HG03439 (cell line): ENCODE results near the gene CELF3.
"Not testable (repeated sequence)": the region's sequence is repeated elsewhere in the genome, so short reads cannot be mapped to it uniquely, and the experiment has no call there.

Source experiments
- ATAC-seq: cut with Tn5 transposase; IDR thresholded peaks from one replicate; pipeline ENCODE4 v1.9.1; 2021; ENCODE audit warnings: mild to moderate bottlenecking, moderate library complexity; ENCODE audit not compliant: unreplicated experiment

The CELF3 gene

DNA sequence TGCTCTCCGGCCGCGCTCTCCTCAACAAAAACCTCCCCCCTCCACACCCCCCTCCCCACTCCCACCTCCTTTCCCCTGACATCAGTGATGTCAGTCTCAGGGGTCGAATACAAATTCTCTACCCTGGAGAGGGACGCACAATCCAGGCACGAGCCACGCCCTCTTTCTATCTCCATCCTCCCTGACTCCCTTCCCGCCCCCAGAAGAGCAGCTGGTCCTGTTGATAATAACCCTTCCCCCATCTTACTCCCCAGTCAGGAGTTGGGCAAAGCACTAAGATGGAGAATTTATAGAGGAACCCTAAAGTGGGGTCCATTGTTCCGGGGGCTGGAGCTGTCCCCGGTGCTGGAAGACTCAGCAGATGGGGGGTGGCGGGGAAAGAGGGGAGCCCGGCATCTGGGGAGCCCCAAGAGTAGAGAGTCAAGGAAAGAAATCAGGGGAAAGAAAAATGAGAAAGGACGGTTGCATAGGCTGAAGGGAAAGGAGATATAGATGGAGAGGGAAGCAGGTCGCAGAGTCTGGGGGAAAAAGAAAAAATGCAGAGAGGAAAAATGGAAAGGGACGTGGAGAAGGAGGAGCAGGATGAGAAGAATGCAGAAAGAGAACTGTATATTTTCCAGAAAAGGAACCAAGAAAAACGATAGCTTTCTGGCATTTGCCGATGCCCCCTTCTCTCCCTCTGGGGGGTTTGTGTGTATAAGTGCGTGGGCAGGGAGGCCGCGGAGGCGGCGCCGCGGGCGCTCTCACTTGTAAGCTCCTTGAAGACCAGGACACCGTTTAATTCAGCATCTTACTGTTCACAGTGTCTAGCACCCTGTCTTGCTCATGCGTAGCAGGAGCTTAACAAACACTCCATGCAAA is at the start of gene CELF3:
CELF3 (minus strand) TSS at position 33 of the 861 bp plus-strand sequence. CDS start 783 bp downstream, outside the sequence.
- ATAC-seq, result no peak

DNA sequence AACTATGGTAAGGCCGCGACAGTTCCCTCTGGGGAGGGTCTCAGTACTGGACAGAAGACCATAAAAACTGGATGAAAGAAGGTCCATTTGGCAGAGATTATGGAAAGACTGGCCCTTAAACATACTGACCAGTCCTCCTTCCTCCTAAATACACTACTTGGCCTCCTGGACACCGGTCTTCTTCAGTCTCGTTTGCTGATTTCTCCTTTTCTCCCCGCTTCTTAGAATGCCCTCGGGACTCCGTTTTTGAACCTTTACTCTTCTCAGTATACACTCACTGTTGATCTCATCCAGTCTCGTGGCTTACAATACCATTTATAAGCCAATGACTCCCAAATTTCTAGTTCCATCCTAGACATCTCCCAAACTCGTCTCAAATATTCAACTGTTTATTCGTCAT is 47.4 kb upstream of the CELF3 start:
- ATAC-seq, result no peak

DNA sequence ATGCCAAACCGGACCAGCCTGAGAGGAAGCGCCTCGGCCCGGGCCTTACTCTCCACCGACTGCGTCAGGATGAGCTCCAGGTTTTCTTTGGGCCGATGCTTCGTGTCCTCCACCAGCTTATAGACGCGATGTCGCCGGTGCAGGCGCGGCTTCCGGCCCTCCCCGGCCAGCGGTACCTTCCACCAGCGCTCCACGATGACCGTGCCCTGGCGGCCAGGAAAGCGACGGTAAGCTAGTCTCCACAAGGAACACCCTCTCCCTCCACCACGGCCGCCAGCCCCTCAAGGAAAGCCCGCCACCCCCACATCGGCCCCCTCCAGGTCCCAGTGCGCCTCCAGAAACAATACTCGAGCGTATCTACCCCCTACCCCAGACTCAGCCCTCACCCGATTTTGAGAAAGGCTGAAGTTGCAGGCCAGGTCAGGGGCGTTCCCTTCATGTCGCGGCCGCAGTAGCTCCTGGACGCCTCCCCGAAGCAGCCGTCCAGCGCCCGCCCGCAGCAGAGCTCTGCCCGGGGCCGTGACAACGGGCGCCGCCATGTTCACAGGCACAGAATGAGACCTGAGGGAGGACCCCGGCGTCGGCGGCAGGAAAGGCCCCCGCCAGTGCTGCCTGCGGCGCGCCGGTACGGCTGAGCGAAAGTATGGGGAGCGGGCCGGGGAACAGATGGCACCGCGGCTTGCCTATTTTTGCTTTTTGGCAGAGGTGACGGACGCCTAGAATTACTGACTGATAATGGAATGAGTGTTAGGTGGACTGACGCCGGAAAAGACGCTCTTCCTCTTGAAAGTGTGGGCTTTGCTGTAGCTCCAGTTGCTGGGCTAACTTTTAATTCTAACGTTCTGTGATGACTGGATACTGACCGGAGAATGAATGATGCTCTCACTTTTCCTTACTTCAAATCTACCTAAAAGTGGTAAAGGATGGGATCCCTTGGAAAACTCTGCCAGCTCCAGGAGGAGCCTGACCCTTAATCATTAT is 46.6 kb upstream of the CELF3 start, which contains the start of gene MRPL9:
MRPL9 (minus strand) TSS at position 556 of the 981 bp plus-strand sequence; CDS start at position 539, 17 bp downstream.
- peak; percentile 94 for ATAC-seq

DNA sequence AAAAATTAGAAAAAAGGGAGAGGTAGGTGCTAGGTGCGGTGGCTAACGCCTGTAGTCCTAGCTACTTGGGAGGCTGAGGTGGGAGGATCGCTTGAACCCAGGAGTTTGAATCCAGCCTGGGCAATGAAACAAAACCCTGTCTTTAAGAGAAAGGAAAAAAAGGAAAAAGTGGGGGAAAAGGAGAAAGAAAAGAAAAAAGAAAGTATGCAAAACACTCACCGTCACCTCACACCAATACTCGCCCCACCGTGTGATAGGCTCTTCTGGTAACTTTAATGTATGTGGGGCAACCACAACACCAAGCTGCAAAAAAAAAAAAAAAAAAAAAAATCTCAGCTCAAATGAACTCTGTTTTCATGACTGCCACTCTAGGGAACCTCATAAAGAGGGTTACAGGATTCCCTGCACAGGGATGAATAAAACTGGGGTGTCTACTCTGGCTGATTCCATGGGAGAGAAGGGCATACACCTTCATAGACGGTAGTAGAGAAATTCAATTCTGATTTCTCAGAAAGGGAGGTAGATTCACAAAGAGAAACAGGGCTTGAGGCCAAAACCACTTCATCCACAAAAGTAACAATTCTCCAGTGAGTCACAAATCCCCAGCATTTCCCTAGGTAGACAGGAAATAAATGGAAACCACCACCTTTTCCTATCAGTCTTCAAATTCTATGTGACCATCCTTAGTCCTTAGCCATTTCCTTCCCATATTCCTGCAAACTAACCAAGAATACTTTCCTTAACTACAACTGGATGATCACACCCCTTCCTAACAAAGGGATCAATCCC is 44.2 kb upstream of the CELF3 start:
- no peak for ATAC-seq

DNA sequence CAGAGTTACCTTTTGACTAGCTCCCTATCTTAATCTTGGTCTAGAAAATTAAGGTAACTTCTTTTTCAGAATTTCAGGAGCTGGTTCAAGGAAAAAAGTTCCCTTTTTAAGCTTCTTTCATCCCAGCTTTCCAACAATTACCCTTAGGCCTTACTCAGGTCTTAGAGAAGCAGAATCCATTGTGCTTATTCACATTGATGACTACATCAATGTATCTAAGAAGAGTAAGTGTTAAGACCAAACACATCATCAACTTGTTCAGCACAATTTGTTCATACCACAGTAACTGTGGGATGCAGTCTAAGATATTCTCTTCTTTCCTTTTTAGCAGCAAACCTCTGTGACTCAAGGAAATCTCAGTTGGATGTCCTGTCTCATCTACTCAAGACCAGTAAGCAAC is 42.6 kb upstream of the CELF3 start:
- no peak for ATAC-seq

DNA sequence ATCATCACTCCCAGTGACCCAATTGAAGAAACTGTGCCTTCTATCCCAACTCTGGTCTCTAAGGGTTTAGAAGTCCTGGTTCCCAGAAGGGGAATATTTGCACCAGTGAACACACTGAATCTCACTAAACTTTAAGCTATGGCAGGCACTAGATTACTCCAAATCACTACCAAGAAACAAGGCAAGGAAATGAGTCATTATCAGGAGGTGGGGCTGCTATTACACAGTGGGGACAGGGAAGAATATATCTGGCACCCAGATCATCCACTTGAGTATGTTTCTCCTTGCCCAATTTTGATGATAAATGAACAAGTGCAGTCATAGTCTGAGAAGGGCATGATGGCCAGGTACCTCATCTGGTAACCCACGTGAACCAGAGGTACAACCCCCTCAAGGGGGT is 39.7 kb upstream of the CELF3 start:
- no peak for ATAC-seq

DNA sequence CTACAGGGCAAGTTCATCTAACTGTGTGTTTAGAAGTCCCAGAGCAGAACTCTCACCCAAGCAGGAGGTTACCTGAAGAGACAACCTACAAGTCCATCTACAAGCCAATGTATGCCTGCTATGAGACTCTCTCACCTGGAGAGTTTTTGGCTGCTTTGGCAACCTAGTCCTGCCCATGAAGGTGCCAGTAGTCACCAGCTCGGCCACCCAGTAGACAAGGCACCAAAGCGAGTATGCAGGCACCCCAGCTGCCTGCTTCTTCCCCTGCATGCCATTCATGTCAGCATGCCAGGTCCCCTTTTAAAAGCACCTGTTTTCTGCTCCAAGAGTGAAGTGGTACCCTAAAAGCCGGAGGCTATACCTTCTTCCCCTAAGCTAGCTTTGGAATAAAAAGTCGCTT is 24.9 kb upstream of the CELF3 start:
- ATAC-seq, result no peak

DNA sequence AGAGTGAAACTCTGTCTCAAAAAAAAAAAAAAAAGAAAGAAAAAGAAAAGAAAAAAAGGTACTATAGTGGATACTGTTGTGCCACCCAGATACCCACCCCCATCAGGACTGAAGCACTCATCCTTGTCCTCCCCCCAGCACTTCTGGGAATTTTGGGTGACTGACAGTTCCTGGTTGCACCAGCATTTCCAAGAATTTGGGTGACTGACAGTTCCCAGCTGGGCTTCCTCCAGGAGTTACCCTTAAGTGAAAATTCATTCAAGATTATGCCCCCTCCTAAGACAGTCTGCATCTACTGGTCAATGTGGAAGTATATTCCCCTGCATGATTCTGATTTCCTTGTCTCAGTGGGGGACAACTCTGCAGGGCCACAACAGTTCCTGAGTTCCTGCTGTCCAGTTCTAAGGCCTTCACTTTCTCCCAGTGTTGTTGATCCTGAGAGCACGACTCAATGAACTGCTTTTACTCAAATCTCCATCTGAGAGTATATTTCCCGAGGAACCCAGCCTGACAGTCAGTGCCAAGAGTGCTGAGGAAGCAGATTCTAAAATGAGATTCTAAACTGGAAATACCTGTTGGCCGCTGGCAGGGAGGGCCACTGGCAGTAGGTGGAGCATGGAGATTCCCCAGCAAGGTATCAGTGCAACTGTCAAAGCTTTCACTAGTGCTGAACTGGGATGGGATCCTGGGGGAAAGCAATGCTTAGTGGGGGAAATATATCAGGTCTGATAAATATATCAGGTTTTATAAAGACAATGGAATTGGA is 23.2 kb upstream of the CELF3 start:
- ATAC-seq, result no peak

DNA sequence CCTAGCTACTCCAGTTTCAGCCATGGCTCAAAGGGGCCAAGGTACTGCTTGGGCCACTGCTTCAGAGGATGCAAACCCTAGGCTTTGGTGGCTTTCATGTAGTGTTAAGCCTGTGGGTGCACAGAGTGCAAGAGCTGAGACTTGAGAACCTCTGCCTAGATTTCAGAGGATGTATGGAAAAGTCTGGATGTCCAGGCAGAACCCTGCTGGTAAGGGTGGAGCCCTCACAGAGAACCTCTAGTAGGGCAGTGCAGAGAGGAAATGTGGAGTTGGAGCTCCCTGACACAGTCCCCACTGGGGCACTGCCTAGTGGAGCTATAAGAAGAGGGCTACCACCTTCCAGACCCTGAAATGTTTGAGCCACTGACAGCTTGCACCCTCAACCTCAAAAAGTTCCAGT is 20.9 kb upstream of the CELF3 start:
- no peak for ATAC-seq

DNA sequence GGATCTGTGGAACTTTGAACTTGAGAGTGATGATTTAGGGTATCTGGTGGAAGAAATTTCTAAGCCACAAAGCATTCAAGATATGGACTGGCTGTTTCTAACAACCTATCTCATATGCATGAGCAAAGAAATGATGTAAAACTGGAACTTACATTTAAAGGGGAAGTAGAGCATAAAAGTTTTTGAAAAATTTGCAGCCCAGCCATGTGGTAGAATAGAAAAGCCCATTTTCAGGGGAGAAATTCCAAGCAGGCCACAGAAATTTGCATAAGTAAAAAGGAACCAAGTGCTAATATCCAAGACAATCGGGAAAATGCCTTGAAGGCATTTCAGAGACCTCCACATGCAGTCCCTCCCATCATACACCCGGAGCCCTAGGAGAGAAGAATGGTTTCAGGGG is 20.4 kb upstream of the CELF3 start:
- ATAC-seq, result no peak

DNA sequence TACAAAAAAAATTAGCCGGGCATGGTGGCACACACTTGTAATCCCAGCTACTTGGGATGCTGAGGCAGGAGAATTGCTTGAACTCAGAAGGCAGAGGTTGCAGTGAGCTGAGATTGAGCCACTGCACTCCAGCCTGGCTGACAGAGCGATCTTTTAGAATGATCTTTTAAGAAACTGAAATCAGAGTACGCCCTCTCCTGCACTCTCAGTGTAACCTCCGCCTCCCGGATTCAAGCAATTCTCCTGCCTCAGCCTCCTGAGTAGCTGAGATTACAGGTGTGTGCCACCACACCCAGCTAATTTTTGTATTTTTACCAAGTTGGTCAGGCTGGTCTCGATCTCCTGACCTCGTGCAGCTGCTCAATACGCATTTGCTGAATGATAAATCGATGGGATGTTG is 17.4 kb upstream of the CELF3 start:
- ATAC-seq, result not testable (repeated sequence)

DNA sequence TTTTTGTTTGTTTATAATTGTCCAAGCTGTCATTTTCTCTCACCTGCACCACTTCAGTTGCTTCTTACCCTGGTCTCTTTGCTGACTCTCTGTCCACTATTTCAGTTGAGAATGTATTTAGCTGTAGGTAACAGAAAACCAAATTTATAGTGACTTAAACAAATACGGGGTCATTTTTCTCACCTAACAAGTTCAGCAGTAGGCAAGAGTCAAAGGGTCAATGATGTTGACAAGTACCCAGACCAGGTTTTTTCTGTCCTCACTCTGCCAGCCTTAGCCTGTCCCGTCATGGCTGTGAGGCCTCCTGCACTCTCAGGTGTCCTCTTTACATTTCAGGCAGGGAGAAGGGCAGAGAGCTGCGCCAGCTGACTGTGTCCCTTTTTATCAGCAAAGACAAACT is 16.5 kb upstream of the CELF3 start:
- no peak for ATAC-seq

DNA sequence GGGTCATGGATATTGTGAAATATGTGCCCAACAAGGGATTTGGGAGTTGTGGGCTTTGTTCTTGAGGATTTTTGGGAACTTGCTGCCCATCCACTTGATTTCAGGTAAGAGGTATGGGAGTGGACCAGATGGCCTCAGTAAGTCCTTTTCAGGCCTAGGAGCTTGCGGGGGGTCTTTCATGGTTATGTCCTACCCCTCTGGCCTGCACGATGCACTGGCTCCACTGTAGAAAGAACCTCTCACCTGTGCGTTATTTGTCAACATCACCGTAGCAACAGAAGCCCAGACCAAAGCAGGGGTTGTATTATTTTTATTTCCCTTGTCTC is 13.3 kb upstream of the CELF3 start:
- ATAC-seq, result no peak

DNA sequence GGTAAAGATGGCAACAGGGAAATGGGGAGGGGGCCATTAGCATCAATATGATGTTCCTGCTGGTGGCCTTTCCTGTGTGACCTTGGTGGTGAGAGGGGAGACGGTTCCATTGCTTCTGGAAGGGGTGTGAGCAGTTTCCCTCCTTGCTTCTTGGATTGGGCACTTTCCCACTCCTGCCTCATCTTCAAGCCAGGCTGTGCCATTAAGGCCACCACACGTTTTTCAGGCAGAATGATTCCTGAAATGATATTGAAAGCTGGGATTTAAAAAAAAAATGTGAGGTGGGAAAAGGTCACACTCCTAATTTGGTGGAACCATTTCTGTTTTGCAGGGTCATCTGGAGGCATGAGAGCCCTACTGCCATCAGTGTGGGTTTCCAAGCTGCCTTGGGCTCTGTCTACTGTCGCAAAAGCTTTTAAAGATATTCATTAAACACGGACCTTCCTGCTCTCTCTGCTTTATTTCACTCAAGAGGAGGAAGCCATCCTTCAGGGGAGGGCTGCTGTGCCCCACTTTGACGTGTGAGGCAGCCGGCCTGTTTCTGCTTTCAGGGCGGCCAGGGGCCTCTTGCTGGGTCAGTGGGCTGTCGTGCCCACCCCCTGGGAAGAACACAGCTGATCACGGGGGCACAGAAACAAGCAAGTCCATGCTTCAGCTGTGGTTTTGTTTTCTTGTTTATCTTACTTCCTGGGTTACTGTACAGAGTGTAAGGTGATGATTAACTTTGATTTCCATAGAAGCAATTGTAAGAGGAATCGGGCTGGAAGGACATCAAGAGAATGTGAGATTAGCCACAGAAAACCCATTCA is 12.8 kb upstream of the CELF3 start:
- no peak for ATAC-seq

DNA sequence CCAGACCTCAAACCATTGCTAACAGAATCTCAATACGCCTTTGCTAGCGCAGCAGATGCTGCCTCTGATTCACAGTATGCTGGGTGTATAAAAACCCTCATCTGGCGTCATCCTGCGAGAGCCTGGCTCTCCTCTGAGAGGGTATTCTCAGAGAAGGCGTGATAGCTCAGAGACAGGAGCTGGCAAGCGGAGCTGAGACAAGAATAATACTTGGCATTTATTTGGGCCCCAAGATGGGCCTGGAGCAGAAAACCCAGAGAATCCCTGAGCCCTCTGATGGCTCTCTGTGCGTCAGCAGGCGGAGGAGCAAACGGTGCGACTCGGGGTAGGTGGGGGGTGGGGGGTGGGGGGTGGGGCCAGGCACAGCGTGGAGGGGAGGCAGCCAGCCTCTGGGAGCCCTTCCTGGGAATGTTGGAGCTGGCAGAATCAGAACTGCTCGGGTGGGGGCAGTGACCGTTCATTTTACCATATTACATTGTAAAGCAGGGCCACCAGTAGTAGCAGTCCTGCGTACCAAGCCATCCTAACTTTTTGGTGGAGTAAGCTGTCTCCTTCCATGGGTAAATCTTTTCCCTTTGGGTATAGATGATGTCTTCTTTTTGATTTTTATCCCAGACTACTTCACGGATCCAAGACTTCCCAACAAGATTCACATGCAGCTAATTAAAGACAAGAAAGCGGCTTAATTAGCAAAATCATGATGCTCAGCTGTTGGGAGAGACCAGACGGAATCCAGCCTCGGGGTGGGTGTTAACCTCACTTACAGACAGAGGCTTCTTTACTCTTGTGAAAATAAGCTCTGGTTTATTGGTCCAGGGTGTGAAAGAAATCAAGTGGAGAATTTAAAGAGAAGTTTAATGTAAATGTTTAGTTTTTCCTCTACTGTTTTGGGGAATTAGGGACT is 11.8 kb upstream of the CELF3 start:
- ATAC-seq, result no peak

DNA sequence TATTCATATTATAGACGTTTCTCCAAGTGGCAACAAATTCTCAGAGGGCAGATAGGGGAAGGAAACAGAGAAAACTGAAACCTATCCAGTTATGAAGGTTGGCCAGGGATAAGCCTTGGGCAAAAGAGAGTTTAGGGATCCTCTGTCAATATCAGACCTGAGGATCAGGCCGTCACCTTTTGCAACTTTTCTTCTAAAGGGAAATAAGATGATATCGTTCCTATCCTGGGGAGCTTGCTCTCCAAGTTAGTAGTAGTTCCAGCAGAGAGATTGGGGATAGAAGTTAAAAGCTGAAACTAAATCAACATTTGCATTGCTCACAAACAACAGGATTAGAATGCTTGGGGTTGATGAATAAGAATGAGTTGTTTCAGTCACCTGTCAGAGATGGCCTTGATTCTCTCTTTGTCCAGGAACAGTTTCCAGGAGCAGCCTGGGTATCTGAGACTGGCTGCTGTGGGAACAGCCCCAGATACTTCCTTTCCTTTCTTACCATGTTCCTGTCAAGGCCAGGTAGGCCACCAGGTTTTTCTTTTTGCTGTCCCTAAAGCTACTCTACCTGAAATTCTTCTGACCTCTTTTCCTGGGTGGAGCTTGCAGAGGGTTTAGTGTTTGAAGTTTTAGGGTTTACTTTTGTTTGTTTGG is 7.2 kb upstream of the CELF3 start:
- no peak for ATAC-seq

DNA sequence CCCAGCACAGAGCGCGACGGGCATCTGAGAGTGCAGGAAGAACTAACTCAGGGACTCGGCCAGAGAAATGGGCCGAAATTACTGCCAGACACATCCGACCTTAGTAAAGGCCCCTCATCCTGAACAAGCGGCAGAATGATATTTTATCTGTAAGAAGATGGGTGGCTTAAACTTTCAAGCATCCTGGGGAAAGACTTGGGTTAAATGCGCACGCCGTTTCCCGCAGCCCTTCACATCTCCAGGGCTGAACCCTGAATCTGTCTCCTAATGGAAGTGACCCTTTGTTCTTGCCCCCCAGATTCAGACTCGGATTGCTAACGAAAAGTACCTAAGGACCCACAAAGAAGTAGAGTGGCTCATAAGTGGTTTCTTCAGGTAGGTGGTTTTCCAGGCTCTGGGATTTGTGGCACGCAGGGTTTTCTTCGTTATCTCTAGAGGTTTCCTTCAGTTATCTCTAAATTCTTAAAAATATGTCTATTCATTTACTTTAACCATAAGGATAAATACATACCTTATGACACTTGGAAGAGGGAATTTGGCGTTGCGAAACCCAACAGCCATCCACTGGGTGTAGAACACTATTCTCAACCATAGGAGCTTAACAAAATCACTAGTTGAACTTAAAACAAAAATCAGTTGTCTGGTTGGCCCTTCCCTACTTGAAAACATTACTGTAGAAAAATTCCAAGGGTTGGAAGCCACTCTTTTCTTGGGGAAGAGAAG is 5.3 kb upstream of the CELF3 start:
- ATAC-seq, result no peak
